SJCRH30 (cell line): Measurements from ENCODE around the gene SCN4B. TPM values are rescaled to one million over a fixed set of nuclear protein-coding genes. Genes with fewer than 3 reads are reported as not detected.

Source experiments
- DNase-seq, 2 experiments: peaks; one replicate each; pipeline ENCODE4 v3.0.0-alpha.2; 2015 to 2020
- H3K27ac ChIP-seq: fragments of 250-450 bp; sonication (Bioruptor Pico); 2 replicates; pipeline ENCODE4 v1.5.1; 2020; ENCODE audit warnings: mild to moderate bottlenecking, moderate library complexity
- H3K27me3 ChIP-seq: fragments of 250-450 bp; sonication (Bioruptor Pico); 2 replicates; pipeline ENCODE4 v1.5.1; 2020; ENCODE audit warnings: mild to moderate bottlenecking, moderate library complexity
- H3K36me3 ChIP-seq: fragments of 250-450 bp; sonication (Bioruptor Pico); 2 replicates; pipeline ENCODE4 v1.5.1; 2020; ENCODE audit warnings: mild to moderate bottlenecking, moderate library complexity
- H3K4me1 ChIP-seq: fragments of 250-450 bp; sonication (Bioruptor Pico); 2 replicates; pipeline ENCODE4 v1.5.1; 2020; ENCODE audit warnings: mild to moderate bottlenecking, moderate library complexity
- H3K4me3 ChIP-seq: fragments of 250-450 bp; sonication (Bioruptor Pico); 2 replicates; pipeline ENCODE4 v1.5.1; 2020; ENCODE audit warnings: mild to moderate bottlenecking, moderate library complexity
- H3K9me3 ChIP-seq: fragments of 250-450 bp; sonication (Bioruptor Pico); replicated peaks from 2 replicates; pipeline ENCODE4 v1.5.1; 2020; ENCODE audit warnings: mild to moderate bottlenecking, moderate library complexity
- total RNA-seq: library from RNA; depleted of rRNA; stranded (reverse); fragments of >200 nt; shearing (Covaris generic); gene quantifications from 2 replicates; pipeline ENCODE4 v1.2.3, GENCODE V29; 2014; rRNA removed

The SCN4B gene
- total RNA-seq, 1 experiment from 2014 or later = not detected

GRCh38 chr11:118091690-118092089, 60.9 kb downstream of the SCN4B start:
- Histone ChIP-seq H3K27me3 (no peaks in the 10 kb centered on the region), H3K27ac (no peak overlapping the region), H3K4me1 (no peaks in the 10 kb centered on the region), H3K4me3 (no peak overlapping the region), H3K9me3 (no peaks in the 10 kb centered on the region), H3K36me3 (no peaks in the 10 kb centered on the region)
- DNase-seq = no peak

DNA sequence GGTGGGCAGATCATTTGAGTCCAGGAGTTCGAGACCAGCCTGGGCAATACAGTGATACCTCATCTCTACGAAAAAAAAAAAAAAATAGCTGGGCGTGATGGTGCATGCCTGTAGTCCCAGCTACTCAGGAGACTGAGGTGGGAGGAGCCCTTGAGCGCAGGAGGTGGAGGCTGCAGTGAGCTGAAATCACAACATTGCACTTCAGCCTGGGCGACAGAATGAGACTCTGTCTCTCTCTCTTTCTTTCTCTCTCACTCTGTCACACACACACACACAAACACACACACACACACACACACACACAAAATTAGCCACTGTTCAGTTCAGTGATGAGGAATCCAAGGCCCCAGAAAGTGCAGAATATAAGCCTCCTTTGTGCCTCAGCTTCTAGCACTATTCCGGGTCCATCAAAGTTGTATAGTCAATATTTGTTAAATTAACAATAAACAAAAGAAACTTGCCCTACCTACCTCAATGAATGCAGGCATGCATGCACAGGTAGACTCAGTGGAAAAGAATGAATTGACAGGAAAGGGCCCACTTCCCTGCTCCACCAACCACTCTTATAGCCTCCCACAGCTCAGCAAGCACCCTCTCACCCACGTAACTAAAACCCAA, 62.0 kb downstream of the SCN4B start:
- no peaks in the 10 kb centered on the region for H3K36me3 ChIP-seq
- H3K27me3 ChIP-seq = no peaks in the 10 kb centered on the region
- no peaks in the 10 kb centered on the region for H3K4me1 ChIP-seq
- H3K4me3 ChIP-seq = no peak overlapping the region
- no peak for DNase-seq
- no peaks in the 10 kb centered on the region for H3K9me3 ChIP-seq
- no peak overlapping the region for H3K27ac ChIP-seq

- Histone ChIP-seq H3K9me3 (no peaks in the 10 kb centered on the region), H3K4me3 (no peak overlapping the region), H3K4me1 (no peaks in the 10 kb centered on the region), H3K36me3 (no peaks in the 10 kb centered on the region), H3K27me3 (no peaks in the 10 kb centered on the region), H3K27ac (no peak overlapping the region)
- no peak for DNase-seq
These were observed 64.1 kb downstream of the SCN4B start for GRCh38 chr11:118088531-118088930.

- H3K4me3 ChIP-seq = no peak overlapping the region
- H3K27me3 ChIP-seq = no peaks in the 10 kb centered on the region
- H3K27ac ChIP-seq = no peak overlapping the region
- no peak for DNase-seq
- H3K9me3 ChIP-seq = no peaks in the 10 kb centered on the region
- no peaks in the 10 kb centered on the region for H3K4me1 ChIP-seq
- H3K36me3 ChIP-seq = no peaks in the 10 kb centered on the region
These were observed 64.7 kb downstream of the SCN4B start for GRCh38 chr11:118087931-118088330.

DNA sequence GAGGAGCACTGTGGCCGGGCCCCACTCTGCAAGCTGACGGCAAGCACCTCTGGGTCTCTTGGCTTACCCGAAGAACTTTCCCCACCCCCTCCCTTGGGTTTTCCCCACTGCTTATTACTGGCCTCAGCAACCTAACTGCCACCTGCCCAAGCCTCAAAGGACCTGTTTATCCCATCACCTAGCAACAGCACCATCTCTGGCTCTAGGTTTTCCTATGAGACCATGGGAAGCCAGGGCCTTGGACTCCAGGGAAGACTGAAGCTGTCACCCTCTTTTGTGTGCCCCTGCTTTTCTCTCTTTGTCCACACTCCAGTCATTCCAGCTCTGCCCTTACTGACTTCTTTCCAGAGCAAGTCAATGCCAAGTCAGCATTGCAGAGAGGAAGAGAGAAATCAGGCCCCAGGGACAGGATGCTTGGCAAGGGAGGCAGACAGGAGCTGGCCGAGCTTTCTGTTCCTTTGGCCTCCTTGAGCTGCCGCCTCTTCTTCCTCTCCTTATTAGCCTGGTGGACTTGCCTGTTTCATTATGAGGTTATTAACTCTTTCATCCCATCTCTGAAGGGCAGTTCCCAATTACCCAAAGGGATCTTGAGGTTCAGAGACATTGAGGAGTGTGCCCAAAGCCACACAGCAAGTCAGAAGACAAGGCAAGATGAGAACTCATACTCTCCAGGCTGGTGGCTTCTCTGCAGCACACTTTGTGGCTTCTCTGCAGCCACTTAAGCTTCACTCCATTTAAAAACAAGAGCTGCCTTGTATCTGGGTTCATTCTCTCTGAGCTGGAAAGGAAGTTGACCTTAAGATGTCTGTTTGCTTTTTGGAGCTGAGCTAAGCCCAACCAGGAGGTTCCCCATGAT, 65.5 kb downstream of the SCN4B start, which contains the start of gene SMIM35:
SMIM35 (minus strand) TSS at position 51 of the 856 bp plus-strand sequence. CDS start 206 bp downstream, outside the sequence.
- Histone ChIP-seq H3K27ac (no peak within 1 kb of the TSS), H3K36me3 (no peaks in the 10 kb centered on the region), H3K4me3 (no peak within 1 kb of the TSS), H3K27me3 (no peaks in the 10 kb centered on the region), H3K4me1 (no peaks in the 10 kb centered on the region), H3K9me3 (no peaks in the 10 kb centered on the region)
- DNase-seq = no peak

DNA sequence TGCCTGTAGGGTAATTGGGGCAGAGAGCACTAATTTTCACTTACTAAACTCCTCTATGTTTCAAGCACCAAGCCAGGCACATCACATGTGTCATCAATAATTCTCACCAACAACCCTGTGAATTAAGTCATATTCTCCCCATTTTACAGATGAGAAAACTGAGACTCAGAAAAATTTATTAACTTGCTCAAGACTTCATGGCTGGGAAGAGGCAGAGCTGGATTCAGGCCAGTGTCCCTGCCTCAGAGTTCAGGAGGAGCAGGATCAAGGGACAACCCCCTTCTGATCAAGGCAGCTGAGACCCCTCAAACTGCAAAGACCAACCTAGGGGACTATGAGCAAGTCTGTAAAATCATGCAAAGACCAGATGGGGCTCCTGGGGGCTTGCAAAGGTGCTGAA, 68.0 kb downstream of the SCN4B start:
- no peaks in the 10 kb centered on the region for H3K27me3 ChIP-seq
- H3K4me3 ChIP-seq = no peak overlapping the region
- H3K27ac ChIP-seq = no peak overlapping the region

GRCh38 chr11:118084247-118084646, 68.4 kb downstream of the SCN4B start:
- DNase-seq = no peak
- Histone ChIP-seq H3K27me3 (no peaks in the 10 kb centered on the region), H3K27ac (no peak overlapping the region), H3K36me3 (no peaks in the 10 kb centered on the region), H3K4me1 (no peaks in the 10 kb centered on the region), H3K4me3 (no peak overlapping the region), H3K9me3 (no peaks in the 10 kb centered on the region)

More for the DNA sequence above, 68.0 kb downstream of the SCN4B start:
- no peak for DNase-seq
- Histone ChIP-seq H3K9me3 (no peaks in the 10 kb centered on the region), H3K36me3 (no peaks in the 10 kb centered on the region), H3K4me1 (no peaks in the 10 kb centered on the region)

Other genes with a start within 250 kb of the SCN4B start
- not detected in 2 replicates for gene TMPRSS13, start 223.4 kb downstream of the SCN4B start, total RNA-seq
- gene IL10RA, start 166.4 kb downstream of the SCN4B start, total RNA-seq = not detected in 2 replicates
- gene TMPRSS4, start 75.7 kb downstream of the SCN4B start, total RNA-seq = not detected in 2 replicates
- not detected in 2 replicates for gene SMIM35, start 65.9 kb downstream of the SCN4B start, total RNA-seq
- gene SCN2B, start 23.8 kb upstream of the SCN4B start, total RNA-seq = not detected in 2 replicates
- not detected in 2 replicates for gene JAML, start 72.2 kb upstream of the SCN4B start, total RNA-seq
- 0.10 and 0.12 TPM in 2 replicates for gene MPZL3, start 99.5 kb upstream of the SCN4B start, total RNA-seq
- not detected in 2 replicates for gene MPZL2, start 111.5 kb upstream of the SCN4B start, total RNA-seq
- not detected in 2 replicates for gene CD3E, start 151.9 kb upstream of the SCN4B start, total RNA-seq
- gene CD3D, start 189.9 kb upstream of the SCN4B start, total RNA-seq = not detected in 2 replicates
- not detected in 2 replicates for gene CD3G, start 191.5 kb upstream of the SCN4B start, total RNA-seq
- gene UBE4A, start 206.8 kb upstream of the SCN4B start, total RNA-seq = 32.8 and 34.7 TPM in 2 replicates
- gene ATP5MG, start 248.8 kb upstream of the SCN4B start, total RNA-seq = 165 and 191 TPM in 2 replicates